WTC11 (cell line): ENCODE results near the gene KCNA1. TPM values are rescaled to one million over a fixed set of nuclear protein-coding genes. Genes with fewer than 3 reads are reported as not detected.

Experiments used
- ATAC-seq: fragments of 200-7000 bp; cut with Tn5 transposase; 2 replicates; pipeline ENCODE4 v1.10.0; 2021; ENCODE audit warnings: mild to moderate bottlenecking, moderate library complexity
- CTCF ChIA-PET: fragments of 300-600 bp; sonication (Branson Sonifier 250); formaldehyde crosslinking; loops from one replicate; lab custom pipeline; 2021; ENCODE audit warnings: antibody characterized with exemption; lab: Charles Lee
- POLR2A ChIA-PET: fragments of 350-600 bp; sonication (Branson Sonifier 250); formaldehyde crosslinking; loops from one replicate; lab custom pipeline; 2021; ENCODE audit warnings: antibody characterized with exemption; lab: Charles Lee
- DNase-seq: peaks from one replicate; pipeline ENCODE4 v3.0.0; 2021; ENCODE audit warnings: low spot score
- H3K27ac Mint-ChIP-seq: 2 replicates; pipeline ENCODE4 v1.8.0; 2021; ENCODE audit warnings: mixed read lengths
- H3K27me3 Mint-ChIP-seq: 2 replicates; pipeline ENCODE4 v1.8.0; 2021; ENCODE audit warnings: low read depth, mild to moderate bottlenecking, moderate library complexity, mixed read lengths
- H3K36me3 Mint-ChIP-seq: 2 replicates; pipeline ENCODE4 v1.8.0; 2021; ENCODE audit warnings: mixed read lengths
- H3K4me1 Mint-ChIP-seq: 2 replicates; pipeline ENCODE4 v1.8.0; 2022; ENCODE audit warnings: mixed read lengths
- H3K4me3 Mint-ChIP-seq: 2 replicates; pipeline ENCODE4 v1.8.0; 2021; ENCODE audit warnings: mild to moderate bottlenecking, moderate library complexity, mixed read lengths
- H3K9me3 Mint-ChIP-seq: 2 replicates; pipeline ENCODE4 v1.8.0; 2021; ENCODE audit warnings: mixed read lengths
- AR ChIP-seq: fragments of 250-450 bp; sonication (Bioruptor Pico); IDR thresholded peaks from 2 replicates; pipeline ENCODE4 v1.9.0; 2021; ENCODE audit warnings: mild to moderate bottlenecking
- CDX4 ChIP-seq: fragments of 250-450 bp; sonication (Bioruptor Pico); IDR thresholded peaks from 2 replicates; pipeline ENCODE4 v1.9.0; 2021; ENCODE audit warnings: moderate library complexity, mild to moderate bottlenecking, inconsistent platforms, borderline replicate concordance
- E2F4 ChIP-seq: sonication (generic); formaldehyde crosslinking; IDR thresholded peaks from 2 replicates; pipeline ENCODE4 v1.8.1; 2022; ENCODE audit warnings: low read depth, mild to moderate bottlenecking, moderate library complexity, missing genetic modification reagents, borderline replicate concordance
- ELF4 ChIP-seq: sonication (generic); formaldehyde crosslinking; IDR thresholded peaks from 2 replicates; pipeline ENCODE4 v1.8.1; 2022; ENCODE audit warnings: low read depth, mild to moderate bottlenecking, moderate library complexity, missing genetic modification reagents
- FOXK1 ChIP-seq: sonication (generic); formaldehyde crosslinking; IDR thresholded peaks from 2 replicates; pipeline ENCODE4 v1.8.0; 2022; ENCODE audit warnings: mild to moderate bottlenecking, moderate library complexity, missing genetic modification reagents
- GABPB1 ChIP-seq: sonication (generic); formaldehyde crosslinking; IDR thresholded peaks from 2 replicates; pipeline ENCODE4 v1.8.1; 2023; ENCODE audit warnings: mild to moderate bottlenecking, missing genetic modification reagents
- GTF2I ChIP-seq: fragments of 250-450 bp; sonication (Bioruptor Pico); conservative IDR thresholded peaks from 2 replicates; pipeline ENCODE4 v1.4.0; 2021; ENCODE audit warnings: mild to moderate bottlenecking
- IRF2 ChIP-seq: sonication (generic); formaldehyde crosslinking; IDR thresholded peaks from 2 replicates; pipeline ENCODE4 v1.8.0; 2022; ENCODE audit warnings: low read depth, missing genetic modification reagents, borderline replicate concordance
- NFATC4 ChIP-seq: fragments of 250-450 bp; sonication (Bioruptor Pico); IDR thresholded peaks from 2 replicates; pipeline ENCODE4 v1.9.0; 2021; ENCODE audit warnings: mild to moderate bottlenecking
- NFYB ChIP-seq: sonication (generic); formaldehyde crosslinking; conservative IDR thresholded peaks from 2 replicates; pipeline ENCODE4 v1.8.0; 2022; ENCODE audit warnings: low read depth, missing genetic modification reagents
- RELA ChIP-seq: sonication (generic); formaldehyde crosslinking; IDR thresholded peaks from 2 replicates; pipeline ENCODE4 v1.8.1; 2022; ENCODE audit warnings: missing genetic modification reagents, mild to moderate bottlenecking, borderline replicate concordance
- ZNF121 ChIP-seq: sonication (generic); formaldehyde crosslinking; IDR thresholded peaks from 2 replicates; pipeline ENCODE4 v1.8.0; 2023; ENCODE audit warnings: missing genetic modification reagents
- ZNF219 ChIP-seq: sonication (generic); formaldehyde crosslinking; IDR thresholded peaks from 2 replicates; pipeline ENCODE4 v1.8.0; 2023; ENCODE audit warnings: missing genetic modification reagents, mild to moderate bottlenecking, borderline replicate concordance
- ZNF423 ChIP-seq: fragments of 250-450 bp; sonication (Bioruptor Pico); IDR thresholded peaks from 2 replicates; pipeline ENCODE4 v2.1.2; 2022; ENCODE audit warnings: mild to moderate bottlenecking, moderate library complexity
- total RNA-seq: library from RNA; stranded (reverse); gene quantifications from 3 replicates; pipeline ENCODE4 v1.2.3, GENCODE V29; 2021
- TF ChIP-seq, protein P1 (sequence below): sonication (generic); formaldehyde crosslinking; IDR thresholded peaks from 2 replicates; pipeline ENCODE4 v1.8.0; 2023; ENCODE audit warnings: mild to moderate bottlenecking, missing genetic modification reagents
- TF ChIP-seq, protein P2 (sequence below): fragments of 250-450 bp; sonication (Bioruptor Pico); IDR thresholded peaks from 2 replicates; pipeline ENCODE4 v1.8.0; 2021; ENCODE audit warnings: mild to moderate bottlenecking
- TF ChIP-seq, protein P3 (sequence below): fragments of 250-450 bp; sonication (Bioruptor Pico); IDR thresholded peaks from 2 replicates; pipeline ENCODE4 v2.1.2; 2022; ENCODE audit warnings: mild to moderate bottlenecking, moderate library complexity
- TF ChIP-seq, protein P4 (sequence below): fragments of 200-600 bp; IDR thresholded peaks from 2 replicates; pipeline ENCODE4 v1.8.0; 2022; ENCODE audit warnings: antibody characterized with exemption
- TF ChIP-seq, protein P5 (sequence below): sonication (generic); formaldehyde crosslinking; IDR thresholded peaks from 2 replicates; pipeline ENCODE4 v1.8.0; 2022; ENCODE audit warnings: mild to moderate bottlenecking, missing genetic modification reagents
- TF ChIP-seq, protein P6 (sequence below): sonication (generic); formaldehyde crosslinking; IDR thresholded peaks from 2 replicates; pipeline ENCODE4 v1.8.1; 2022; ENCODE audit warnings: mild to moderate bottlenecking, moderate library complexity, missing genetic modification reagents

Gene KCNA1
- total RNA-seq, 1 experiment from 2014 or later: 0.04 TPM

GRCh38 chr12:4918950-4919660, 9.4 kb downstream of the KCNA1 start:
- Mint-ChIP-seq H3K4me1 (no peaks in the 10 kb centered on the region), H3K4me3 (no peak overlapping the region), H3K27ac (no peak overlapping the region), H3K9me3 (no peaks in the 10 kb centered on the region), H3K36me3 (no peaks in the 10 kb centered on the region), H3K27me3 (peaks cover 39% of the 10 kb centered on the region)
- DNase-seq (no peak), ATAC-seq (no peak)
- CTCF ChIA-PET: interaction anchor here (1.5 to 2.3 kb wide), 2 partner anchors 8 to 64 kb away, joined by 10 to 12 read pairs; partner anchors contain the start of gene KCNA1
- POLR2A ChIA-PET: no interaction called here
- TF ChIP-seq, protein P1, sequence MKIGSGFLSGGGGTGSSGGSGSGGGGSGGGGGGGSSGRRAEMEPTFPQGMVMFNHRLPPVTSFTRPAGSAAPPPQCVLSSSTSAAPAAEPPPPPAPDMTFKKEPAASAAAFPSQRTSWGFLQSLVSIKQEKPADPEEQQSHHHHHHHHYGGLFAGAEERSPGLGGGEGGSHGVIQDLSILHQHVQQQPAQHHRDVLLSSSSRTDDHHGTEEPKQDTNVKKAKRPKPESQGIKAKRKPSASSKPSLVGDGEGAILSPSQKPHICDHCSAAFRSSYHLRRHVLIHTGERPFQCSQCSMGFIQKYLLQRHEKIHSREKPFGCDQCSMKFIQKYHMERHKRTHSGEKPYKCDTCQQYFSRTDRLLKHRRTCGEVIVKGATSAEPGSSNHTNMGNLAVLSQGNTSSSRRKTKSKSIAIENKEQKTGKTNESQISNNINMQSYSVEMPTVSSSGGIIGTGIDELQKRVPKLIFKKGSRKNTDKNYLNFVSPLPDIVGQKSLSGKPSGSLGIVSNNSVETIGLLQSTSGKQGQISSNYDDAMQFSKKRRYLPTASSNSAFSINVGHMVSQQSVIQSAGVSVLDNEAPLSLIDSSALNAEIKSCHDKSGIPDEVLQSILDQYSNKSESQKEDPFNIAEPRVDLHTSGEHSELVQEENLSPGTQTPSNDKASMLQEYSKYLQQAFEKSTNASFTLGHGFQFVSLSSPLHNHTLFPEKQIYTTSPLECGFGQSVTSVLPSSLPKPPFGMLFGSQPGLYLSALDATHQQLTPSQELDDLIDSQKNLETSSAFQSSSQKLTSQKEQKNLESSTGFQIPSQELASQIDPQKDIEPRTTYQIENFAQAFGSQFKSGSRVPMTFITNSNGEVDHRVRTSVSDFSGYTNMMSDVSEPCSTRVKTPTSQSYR (CRISPR knock-in tag): no peak
- TF ChIP-seq ZNF423 (CRISPR knock-in tag): no peak
- TF ChIP-seq, protein P2, sequence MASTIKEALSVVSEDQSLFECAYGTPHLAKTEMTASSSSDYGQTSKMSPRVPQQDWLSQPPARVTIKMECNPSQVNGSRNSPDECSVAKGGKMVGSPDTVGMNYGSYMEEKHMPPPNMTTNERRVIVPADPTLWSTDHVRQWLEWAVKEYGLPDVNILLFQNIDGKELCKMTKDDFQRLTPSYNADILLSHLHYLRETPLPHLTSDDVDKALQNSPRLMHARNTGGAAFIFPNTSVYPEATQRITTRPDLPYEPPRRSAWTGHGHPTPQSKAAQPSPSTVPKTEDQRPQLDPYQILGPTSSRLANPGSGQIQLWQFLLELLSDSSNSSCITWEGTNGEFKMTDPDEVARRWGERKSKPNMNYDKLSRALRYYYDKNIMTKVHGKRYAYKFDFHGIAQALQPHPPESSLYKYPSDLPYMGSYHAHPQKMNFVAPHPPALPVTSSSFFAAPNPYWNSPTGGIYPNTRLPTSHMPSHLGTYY (CRISPR knock-in tag): no peak
- TF ChIP-seq NFATC4 (CRISPR knock-in tag): no peak
- TF ChIP-seq, protein P3, sequence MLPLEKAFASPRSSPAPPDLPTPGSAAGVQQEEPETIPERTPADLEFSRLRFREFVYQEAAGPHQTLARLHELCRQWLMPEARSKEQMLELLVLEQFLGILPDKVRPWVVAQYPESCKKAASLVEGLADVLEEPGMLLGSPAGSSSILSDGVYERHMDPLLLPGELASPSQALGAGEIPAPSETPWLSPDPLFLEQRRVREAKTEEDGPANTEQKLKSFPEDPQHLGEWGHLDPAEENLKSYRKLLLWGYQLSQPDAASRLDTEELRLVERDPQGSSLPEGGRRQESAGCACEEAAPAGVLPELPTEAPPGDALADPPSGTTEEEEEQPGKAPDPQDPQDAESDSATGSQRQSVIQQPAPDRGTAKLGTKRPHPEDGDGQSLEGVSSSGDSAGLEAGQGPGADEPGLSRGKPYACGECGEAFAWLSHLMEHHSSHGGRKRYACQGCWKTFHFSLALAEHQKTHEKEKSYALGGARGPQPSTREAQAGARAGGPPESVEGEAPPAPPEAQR: no peak
- TF ChIP-seq ELF4 (CRISPR knock-in tag): no peak

DNA sequence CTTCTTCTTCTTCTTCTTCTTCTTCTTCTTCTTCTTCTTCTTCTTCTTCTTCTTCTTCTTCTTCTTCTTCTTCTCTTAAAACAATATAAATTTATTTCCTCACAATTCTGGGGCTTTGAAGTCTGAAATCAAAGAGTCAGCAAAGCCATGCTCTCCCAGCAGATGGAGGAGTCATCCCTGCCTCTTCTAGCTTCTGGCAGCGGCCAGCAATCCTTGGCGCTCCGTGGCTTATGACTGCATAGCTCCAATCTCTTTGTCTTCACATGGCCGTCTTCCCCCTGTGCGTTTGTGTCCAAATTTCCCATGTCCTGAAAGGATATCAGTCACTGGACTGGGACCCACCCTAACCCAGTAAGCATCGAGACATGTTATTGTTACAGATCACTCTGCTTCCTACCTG, 22.9 kb downstream of the KCNA1 start:
- H3K27me3 Mint-ChIP-seq: peaks cover 10% of the 10 kb centered on the region
- DNase-seq (no peak), ATAC-seq (no peak)
- H3K27ac Mint-ChIP-seq: no peak overlapping the region
- H3K4me3 Mint-ChIP-seq: no peak overlapping the region
- POLR2A ChIA-PET: no interaction called here
- H3K4me1 Mint-ChIP-seq: peaks cover 4% of the 10 kb centered on the region; the same call in 1 of the 2 replicates
- no peaks in the 10 kb centered on the region for H3K36me3 Mint-ChIP-seq
- H3K9me3 Mint-ChIP-seq: no peaks in the 10 kb centered on the region
- CTCF ChIA-PET: interaction anchor here (1.4 kb wide), 1 partner anchor 77 kb away, joined by 5 read pairs; no protein-coding TSS in a partner anchor
- TF ChIP-seq GABPB1 (CRISPR knock-in tag) (no peak), ZNF121 (CRISPR knock-in tag) (no peak), FOXK1 (CRISPR knock-in tag) (no peak), NFYB (CRISPR knock-in tag) (no peak), CDX4 (CRISPR knock-in tag) (no peak), RELA (CRISPR knock-in tag) (no peak), IRF2 (no peak), E2F4 (CRISPR knock-in tag) (no peak), GTF2I (CRISPR knock-in tag) (no peak), ZNF219 (no peak), AR (CRISPR knock-in tag) (no peak)
- TF ChIP-seq, protein P4, sequence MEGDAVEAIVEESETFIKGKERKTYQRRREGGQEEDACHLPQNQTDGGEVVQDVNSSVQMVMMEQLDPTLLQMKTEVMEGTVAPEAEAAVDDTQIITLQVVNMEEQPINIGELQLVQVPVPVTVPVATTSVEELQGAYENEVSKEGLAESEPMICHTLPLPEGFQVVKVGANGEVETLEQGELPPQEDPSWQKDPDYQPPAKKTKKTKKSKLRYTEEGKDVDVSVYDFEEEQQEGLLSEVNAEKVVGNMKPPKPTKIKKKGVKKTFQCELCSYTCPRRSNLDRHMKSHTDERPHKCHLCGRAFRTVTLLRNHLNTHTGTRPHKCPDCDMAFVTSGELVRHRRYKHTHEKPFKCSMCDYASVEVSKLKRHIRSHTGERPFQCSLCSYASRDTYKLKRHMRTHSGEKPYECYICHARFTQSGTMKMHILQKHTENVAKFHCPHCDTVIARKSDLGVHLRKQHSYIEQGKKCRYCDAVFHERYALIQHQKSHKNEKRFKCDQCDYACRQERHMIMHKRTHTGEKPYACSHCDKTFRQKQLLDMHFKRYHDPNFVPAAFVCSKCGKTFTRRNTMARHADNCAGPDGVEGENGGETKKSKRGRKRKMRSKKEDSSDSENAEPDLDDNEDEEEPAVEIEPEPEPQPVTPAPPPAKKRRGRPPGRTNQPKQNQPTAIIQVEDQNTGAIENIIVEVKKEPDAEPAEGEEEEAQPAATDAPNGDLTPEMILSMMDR: no peak
- TF ChIP-seq, protein P5, sequence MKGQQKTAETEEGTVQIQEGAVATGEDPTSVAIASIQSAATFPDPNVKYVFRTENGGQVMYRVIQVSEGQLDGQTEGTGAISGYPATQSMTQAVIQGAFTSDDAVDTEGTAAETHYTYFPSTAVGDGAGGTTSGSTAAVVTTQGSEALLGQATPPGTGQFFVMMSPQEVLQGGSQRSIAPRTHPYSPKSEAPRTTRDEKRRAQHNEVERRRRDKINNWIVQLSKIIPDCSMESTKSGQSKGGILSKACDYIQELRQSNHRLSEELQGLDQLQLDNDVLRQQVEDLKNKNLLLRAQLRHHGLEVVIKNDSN (CRISPR knock-in tag): no peak
- TF ChIP-seq, protein P6, sequence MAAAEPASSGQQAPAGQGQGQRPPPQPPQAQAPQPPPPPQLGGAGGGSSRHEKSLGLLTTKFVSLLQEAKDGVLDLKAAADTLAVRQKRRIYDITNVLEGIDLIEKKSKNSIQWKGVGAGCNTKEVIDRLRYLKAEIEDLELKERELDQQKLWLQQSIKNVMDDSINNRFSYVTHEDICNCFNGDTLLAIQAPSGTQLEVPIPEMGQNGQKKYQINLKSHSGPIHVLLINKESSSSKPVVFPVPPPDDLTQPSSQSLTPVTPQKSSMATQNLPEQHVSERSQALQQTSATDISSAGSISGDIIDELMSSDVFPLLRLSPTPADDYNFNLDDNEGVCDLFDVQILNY (CRISPR knock-in tag): no peak
